NK-92 (cell line): Measurements from ENCODE around the gene CSF1.
"Not testable (repeated sequence)": the region's sequence is repeated elsewhere in the genome, so short reads cannot be mapped to it uniquely, and the experiment has no call there.

ENCODE experiments used
- DNase-seq: peaks from one replicate; lab custom pipeline; 2025; ENCODE audit not compliant: unreplicated experiment; lab: John Stamatoyannopoulos, UW

Gene CSF1

GRCh38 chr1:109918671-109919070, 8.0 kb downstream of the CSF1 start:
- no peak for DNase-seq

- no peak for DNase-seq
Observed at GRCh38 chr1:109919303-109919702, 8.7 kb downstream of the CSF1 start.

- not testable (repeated sequence) for DNase-seq
Observed at GRCh38 chr1:109920391-109920790, 9.7 kb downstream of the CSF1 start.

- DNase-seq: no peak
Observed at GRCh38 chr1:109922326-109922725, 11.7 kb downstream of the CSF1 start.

- DNase-seq: no peak
Observed at GRCh38 chr1:109923131-109923945, 12.7 kb downstream of the CSF1 start.

GRCh38 chr1:109923946-109924275, 13.3 kb downstream of the CSF1 start:
- DNase-seq: no peak

GRCh38 chr1:109924316-109924715, 13.7 kb downstream of the CSF1 start:
- no peak for DNase-seq

- DNase-seq: no peak
Observed at GRCh38 chr1:109925159-109925990, 14.7 kb downstream of the CSF1 start.

- no peak for DNase-seq
Observed at GRCh38 chr1:109926662-109927300, 16.1 kb downstream of the CSF1 start.

GRCh38 chr1:109927356-109927755, 16.7 kb downstream of the CSF1 start:
- DNase-seq: no peak

GRCh38 chr1:109927911-109928321, 17.3 kb downstream of the CSF1 start:
- DNase-seq: no peak

GRCh38 chr1:109928591-109929111, 18.0 kb downstream of the CSF1 start:
- DNase-seq: no peak

- no peak for DNase-seq
Observed at GRCh38 chr1:109929170-109929569, 18.5 kb downstream of the CSF1 start.

- no peak for DNase-seq
Observed at GRCh38 chr1:109929588-109930251, 19.1 kb downstream of the CSF1 start.

GRCh38 chr1:109930252-109930993, 19.8 kb downstream of the CSF1 start:
- no peak for DNase-seq

GRCh38 chr1:109931189-109931731, 20.6 kb downstream of the CSF1 start:
- DNase-seq: no peak

- DNase-seq: no peak
Observed at GRCh38 chr1:109931911-109932636, 21.4 kb downstream of the CSF1 start.

- DNase-seq: no peak
Observed at GRCh38 chr1:109932679-109933078, 22.0 kb downstream of the CSF1 start.
